ENCODE results near the gene SEMA4G.

The SEMA4G gene

DNA sequence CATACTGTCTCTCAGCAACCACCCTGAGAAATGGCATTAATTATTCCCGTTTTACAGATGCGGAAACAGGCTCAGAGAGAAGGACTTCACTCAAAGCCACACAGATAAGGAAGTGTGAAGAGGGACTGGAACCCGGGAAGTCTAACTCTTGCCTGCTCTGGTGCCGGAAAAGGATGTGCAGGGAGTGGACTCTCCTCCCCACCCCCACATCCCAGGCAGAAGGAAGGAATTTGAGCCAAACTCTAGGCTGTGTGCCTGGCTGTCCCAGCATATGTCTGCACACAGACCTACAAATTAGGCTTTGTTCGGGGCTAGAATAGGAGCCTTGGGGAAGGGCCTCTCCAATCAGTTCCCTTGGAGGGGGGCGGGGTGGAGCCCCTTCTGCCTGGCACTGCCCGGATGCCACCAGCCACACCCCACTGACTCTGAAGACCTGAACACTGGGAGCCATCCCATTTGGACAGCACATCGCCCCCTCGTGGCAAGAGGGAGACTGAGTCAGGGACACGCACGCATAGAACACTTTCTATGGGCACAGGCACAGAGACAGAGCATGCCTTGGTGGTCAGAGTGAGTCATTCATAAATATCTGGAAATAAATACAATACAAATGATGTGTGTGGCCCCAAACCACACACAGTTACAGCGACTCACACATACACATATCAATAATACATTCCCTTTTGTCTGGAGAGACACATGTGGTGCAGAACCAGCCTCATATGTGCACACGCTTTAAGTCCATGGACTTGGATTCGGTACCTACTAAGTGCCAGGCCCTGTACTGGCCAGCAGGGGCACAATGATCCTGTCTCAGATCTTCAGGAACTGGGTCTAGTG is 43.4 kb downstream of the SEMA4G start (continued):
- TF ChIP-seq ZNF138 (tag by site-specific recombination; IDR thresholded peaks at IDR 0.05; ENCODE audit: borderline replicate concordance) (no peak), SP3 (tag by site-specific recombination; IDR thresholded peaks at IDR 0.05) (no peak), ZNF549 (tag by site-specific recombination; IDR thresholded peaks at IDR 0.05) (no peak), ZNF791 (tag by site-specific recombination; IDR thresholded peaks at IDR 0.05) (no peak), ZNF140 (tag by site-specific recombination; IDR thresholded peaks at IDR 0.05) (no peak), IKZF3 (tag by site-specific recombination; IDR thresholded peaks at IDR 0.05) (peak; percentile 33; the same call in 1 of the 2 replicates), ZNF596 (tag by site-specific recombination; IDR thresholded peaks at IDR 0.05) (no peak), YY2 (tag by site-specific recombination; IDR thresholded peaks at IDR 0.05) (no peak), ZNF510 (tag by site-specific recombination; IDR thresholded peaks at IDR 0.05; ENCODE audit: insufficient replicate concordance) (no peak), KLF16 (tag by site-specific recombination; IDR thresholded peaks at IDR 0.05) (peak; percentile 60; the same call in 1 of the 2 replicates), ZNF366 (tag by site-specific recombination; conservative IDR thresholded peaks at IDR 0.05) (no peak), ZNF747 (tag by site-specific recombination; IDR thresholded peaks at IDR 0.05) (no peak), ZNF600 (tag by site-specific recombination; IDR thresholded peaks at IDR 0.05) (peak; percentile 70; the same call in 1 of the 2 replicates), ZSCAN23 (tag by site-specific recombination; IDR thresholded peaks at IDR 0.05) (no peak), ZNF112 (tag by site-specific recombination; IDR thresholded peaks at IDR 0.05) (no peak), ZNF24 (tag by site-specific recombination; IDR thresholded peaks at IDR 0.05) (no peak), ZNF426 (tag by site-specific recombination; IDR thresholded peaks at IDR 0.05) (no peak), KLF9 (tag by site-specific recombination; IDR thresholded peaks at IDR 0.05; ENCODE audit: low read depth) (peak; percentile 65; the same call in 1 of the 2 replicates)
- TF ChIP-seq, protein P1, sequence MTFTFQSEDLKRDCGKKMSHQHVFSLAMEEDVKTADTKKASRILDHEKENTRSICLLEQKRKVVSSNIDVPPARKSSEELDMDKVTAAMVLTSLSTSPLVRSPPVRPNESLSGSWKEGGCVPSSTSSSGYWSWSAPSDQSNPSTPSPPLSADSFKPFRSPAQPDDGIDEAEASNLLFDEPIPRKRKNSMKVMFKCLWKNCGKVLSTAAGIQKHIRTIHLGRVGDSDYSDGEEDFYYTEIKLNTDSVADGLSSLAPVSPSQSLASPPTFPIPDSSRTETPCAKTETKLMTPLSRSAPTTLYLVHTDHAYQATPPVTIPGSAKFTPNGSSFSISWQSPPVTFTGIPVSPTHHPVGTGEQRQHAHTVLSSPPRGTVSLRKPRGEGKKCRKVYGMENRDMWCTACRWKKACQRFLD (tag by site-specific recombination; IDR thresholded peaks at IDR 0.05) = no peak
- TF ChIP-seq, protein P2, sequence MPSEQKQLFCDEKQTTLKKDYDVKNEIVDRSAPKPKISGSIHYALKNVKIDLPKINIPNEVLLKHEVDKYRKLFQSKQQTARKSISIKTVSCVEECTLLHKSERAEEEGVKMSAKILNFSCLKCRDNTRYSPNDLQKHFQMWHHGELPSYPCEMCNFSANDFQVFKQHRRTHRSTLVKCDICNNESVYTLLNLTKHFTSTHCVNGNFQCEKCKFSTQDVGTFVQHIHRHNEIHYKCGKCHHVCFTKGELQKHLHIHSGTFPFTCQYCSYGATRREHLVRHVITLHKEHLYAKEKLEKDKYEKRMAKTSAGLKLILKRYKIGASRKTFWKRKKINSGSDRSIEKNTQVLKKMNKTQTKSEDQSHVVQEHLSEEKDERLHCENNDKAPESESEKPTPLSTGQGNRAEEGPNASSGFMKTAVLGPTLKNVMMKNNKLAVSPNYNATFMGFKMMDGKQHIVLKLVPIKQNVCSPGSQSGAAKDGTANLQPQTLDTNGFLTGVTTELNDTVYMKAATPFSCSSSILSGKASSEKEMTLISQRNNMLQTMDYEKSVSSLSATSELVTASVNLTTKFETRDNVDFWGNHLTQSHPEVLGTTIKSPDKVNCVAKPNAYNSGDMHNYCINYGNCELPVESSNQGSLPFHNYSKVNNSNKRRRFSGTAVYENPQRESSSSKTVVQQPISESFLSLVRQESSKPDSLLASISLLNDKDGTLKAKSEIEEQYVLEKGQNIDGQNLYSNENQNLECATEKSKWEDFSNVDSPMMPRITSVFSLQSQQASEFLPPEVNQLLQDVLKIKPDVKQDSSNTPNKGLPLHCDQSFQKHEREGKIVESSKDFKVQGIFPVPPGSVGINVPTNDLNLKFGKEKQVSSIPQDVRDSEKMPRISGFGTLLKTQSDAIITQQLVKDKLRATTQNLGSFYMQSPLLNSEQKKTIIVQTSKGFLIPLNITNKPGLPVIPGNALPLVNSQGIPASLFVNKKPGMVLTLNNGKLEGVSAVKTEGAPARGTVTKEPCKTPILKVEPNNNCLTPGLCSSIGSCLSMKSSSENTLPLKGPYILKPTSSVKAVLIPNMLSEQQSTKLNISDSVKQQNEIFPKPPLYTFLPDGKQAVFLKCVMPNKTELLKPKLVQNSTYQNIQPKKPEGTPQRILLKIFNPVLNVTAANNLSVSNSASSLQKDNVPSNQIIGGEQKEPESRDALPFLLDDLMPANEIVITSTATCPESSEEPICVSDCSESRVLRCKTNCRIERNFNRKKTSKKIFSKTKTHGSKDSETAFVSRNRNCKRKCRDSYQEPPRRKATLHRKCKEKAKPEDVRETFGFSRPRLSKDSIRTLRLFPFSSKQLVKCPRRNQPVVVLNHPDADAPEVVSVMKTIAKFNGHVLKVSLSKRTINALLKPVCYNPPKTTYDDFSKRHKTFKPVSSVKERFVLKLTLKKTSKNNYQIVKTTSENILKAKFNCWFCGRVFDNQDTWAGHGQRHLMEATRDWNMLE (tag by site-specific recombination; conservative IDR thresholded peaks at IDR 0.05; ENCODE audit: low read depth) = no peak
- TF ChIP-seq, protein P3, sequence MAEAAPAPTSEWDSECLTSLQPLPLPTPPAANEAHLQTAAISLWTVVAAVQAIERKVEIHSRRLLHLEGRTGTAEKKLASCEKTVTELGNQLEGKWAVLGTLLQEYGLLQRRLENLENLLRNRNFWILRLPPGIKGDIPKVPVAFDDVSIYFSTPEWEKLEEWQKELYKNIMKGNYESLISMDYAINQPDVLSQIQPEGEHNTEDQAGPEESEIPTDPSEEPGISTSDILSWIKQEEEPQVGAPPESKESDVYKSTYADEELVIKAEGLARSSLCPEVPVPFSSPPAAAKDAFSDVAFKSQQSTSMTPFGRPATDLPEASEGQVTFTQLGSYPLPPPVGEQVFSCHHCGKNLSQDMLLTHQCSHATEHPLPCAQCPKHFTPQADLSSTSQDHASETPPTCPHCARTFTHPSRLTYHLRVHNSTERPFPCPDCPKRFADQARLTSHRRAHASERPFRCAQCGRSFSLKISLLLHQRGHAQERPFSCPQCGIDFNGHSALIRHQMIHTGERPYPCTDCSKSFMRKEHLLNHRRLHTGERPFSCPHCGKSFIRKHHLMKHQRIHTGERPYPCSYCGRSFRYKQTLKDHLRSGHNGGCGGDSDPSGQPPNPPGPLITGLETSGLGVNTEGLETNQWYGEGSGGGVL (tag by site-specific recombination; IDR thresholded peaks at IDR 0.05) = no peak
- TF ChIP-seq, protein P4, sequence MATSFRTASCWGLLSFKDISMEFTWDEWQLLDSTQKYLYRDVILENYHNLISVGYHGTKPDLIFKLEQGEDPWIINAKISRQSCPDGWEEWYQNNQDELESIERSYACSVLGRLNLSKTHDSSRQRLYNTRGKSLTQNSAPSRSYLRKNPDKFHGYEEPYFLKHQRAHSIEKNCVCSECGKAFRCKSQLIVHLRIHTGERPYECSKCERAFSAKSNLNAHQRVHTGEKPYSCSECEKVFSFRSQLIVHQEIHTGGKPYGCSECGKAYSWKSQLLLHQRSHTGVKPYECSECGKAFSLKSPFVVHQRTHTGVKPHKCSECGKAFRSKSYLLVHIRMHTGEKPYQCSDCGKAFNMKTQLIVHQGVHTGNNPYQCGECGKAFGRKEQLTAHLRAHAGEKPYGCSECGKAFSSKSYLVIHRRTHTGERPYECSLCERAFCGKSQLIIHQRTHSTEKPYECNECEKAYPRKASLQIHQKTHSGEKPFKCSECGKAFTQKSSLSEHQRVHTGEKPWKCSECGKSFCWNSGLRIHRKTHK (tag by site-specific recombination; IDR thresholded peaks at IDR 0.05) = no peak
- TF ChIP-seq, protein P5, sequence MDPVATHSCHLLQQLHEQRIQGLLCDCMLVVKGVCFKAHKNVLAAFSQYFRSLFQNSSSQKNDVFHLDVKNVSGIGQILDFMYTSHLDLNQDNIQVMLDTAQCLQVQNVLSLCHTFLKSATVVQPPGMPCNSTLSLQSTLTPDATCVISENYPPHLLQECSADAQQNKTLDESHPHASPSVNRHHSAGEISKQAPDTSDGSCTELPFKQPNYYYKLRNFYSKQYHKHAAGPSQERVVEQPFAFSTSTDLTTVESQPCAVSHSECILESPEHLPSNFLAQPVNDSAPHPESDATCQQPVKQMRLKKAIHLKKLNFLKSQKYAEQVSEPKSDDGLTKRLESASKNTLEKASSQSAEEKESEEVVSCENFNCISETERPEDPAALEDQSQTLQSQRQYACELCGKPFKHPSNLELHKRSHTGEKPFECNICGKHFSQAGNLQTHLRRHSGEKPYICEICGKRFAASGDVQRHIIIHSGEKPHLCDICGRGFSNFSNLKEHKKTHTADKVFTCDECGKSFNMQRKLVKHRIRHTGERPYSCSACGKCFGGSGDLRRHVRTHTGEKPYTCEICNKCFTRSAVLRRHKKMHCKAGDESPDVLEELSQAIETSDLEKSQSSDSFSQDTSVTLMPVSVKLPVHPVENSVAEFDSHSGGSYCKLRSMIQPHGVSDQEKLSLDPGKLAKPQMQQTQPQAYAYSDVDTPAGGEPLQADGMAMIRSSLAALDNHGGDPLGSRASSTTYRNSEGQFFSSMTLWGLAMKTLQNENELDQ (tag by site-specific recombination; IDR thresholded peaks at IDR 0.05; ENCODE audit: low read depth) = no peak
- TF ChIP-seq, protein P6, sequence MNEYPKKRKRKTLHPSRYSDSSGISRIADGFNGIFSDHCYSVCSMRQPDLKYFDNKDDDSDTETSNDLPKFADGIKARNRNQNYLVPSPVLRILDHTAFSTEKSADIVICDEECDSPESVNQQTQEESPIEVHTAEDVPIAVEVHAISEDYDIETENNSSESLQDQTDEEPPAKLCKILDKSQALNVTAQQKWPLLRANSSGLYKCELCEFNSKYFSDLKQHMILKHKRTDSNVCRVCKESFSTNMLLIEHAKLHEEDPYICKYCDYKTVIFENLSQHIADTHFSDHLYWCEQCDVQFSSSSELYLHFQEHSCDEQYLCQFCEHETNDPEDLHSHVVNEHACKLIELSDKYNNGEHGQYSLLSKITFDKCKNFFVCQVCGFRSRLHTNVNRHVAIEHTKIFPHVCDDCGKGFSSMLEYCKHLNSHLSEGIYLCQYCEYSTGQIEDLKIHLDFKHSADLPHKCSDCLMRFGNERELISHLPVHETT (tag by site-specific recombination; IDR thresholded peaks at IDR 0.05) = no peak

Data from HEK293 (cell line).